ENCODE results near the gene TMEM88. TPM values are rescaled to one million over a fixed set of nuclear protein-coding genes. Genes with fewer than 3 reads are reported as not detected.
"Not testable (repeated sequence)": the region's sequence is repeated elsewhere in the genome, so short reads cannot be mapped to it uniquely, and the experiment has no call there.

Gene TMEM88
- polyA plus RNA-seq (2013, experiment 1 of 2): 2.9 TPM
- polyA plus RNA-seq (2013, experiment 2 of 2): 2.3 TPM

DNA sequence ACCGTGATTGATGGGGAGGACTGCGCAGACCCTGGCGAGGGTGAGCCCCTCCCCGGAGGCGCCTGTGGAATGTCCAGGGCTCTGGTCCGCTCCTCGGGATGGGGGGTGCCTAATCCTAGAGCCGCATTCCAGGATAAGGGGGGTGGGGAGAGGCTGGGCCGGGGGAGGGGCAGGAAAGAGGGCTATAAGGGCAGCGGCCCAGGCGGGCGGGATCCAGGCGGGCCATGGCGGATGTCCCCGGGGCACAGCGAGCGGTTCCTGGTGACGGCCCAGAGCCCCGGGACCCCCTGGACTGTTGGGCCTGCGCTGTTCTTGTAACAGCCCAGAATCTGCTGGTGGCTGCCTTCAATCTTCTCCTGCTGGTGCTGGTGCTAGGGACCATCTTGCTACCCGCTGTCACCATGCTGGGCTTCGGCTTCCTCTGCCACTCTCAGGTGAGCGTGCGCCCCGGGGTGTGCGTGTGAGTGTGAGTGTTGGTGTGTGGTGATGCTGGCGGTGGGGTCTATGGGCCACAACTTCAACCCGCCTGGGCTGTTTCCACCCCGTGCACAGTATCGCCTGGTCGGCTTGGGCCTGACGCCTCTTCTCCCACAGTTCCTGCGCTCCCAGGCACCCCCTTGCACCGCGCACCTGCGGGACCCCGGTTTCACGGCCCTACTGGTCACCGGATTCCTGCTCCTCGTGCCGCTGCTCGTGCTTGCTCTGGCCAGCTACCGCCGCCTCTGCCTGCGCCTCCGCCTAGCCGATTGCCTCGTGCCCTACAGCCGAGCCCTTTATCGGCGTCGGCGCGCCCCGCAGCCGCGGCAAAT lies at the start of gene TMEM88:
Gene TMEM88 (plus strand): TSS at position 216 of the 809 bp plus-strand sequence. CDS start 9 bp downstream, at position 225.
- Histone ChIP-seq H3K4ac (ENCODE audit: low read depth, low read length) (no peak within 1 kb of the TSS), H3K23ac (ENCODE audit: low read length) (peak within 1 kb of the TSS; percentile 96), H2BK120ac (ENCODE audit: low read depth, low read length) (no peak within 1 kb of the TSS), H3K4me2 (ENCODE audit: low read length) (peak within 1 kb of the TSS; percentile 74), H3K27me3 (ENCODE audit: insufficient read depth, low read length, poor library complexity) (peaks cover 9% of the 10 kb centered on the region), H2BK5ac (ENCODE audit: low read length) (no peak within 1 kb of the TSS), H3K9ac (ENCODE audit: low read length) (peak within 1 kb of the TSS; percentile 27), H3K79me2 (ENCODE audit: control insufficient read depth, insufficient read depth, low read length) (no peaks in the 10 kb centered on the region), H2BK15ac (replicated peaks; ENCODE audit: low read depth) (no peak within 1 kb of the TSS), H3K27ac (ENCODE audit: low read depth, low read length) (no peak within 1 kb of the TSS), H3K4me1 (ENCODE audit: control insufficient read depth, low read depth, low read length) (peaks cover 7% of the 10 kb centered on the region), H3K56ac (ENCODE audit: low read length) (peak within 1 kb of the TSS; percentile 86), H2AK5ac (ENCODE audit: low read length) (no peak within 1 kb of the TSS), H3K4me3 (ENCODE audit: low read length) (no peak within 1 kb of the TSS), H3K79me1 (ENCODE audit: low read length) (peaks cover 6% of the 10 kb centered on the region), H3K36me3 (ENCODE audit: control insufficient read depth, insufficient read depth, low read length) (no peaks in the 10 kb centered on the region), H4K8ac (ENCODE audit: low read depth, low read length) (no peak within 1 kb of the TSS), H3K18ac (ENCODE audit: low read length) (peak within 1 kb of the TSS; percentile 6), H4K5ac (ENCODE audit: low read length) (no peak within 1 kb of the TSS)
- peak; percentile 88 for DNase-seq
- WGBS (ENCODE audit: extremely low coverage, insufficient coverage, low lambda C conversion rate): no CpG with 5 or more reads among the region's 57 CpGs

GRCh38 chr17:7806587-7806986 lies 48.3 kb upstream of the TMEM88 start:
- Histone ChIP-seq H3K18ac (ENCODE audit: low read length) (no peak overlapping the region), H3K4me3 (ENCODE audit: low read length) (no peak overlapping the region), H4K5ac (ENCODE audit: low read length) (no peak overlapping the region), H2BK5ac (ENCODE audit: low read length) (no peak overlapping the region), H4K8ac (ENCODE audit: low read depth, low read length) (no peak overlapping the region), H3K56ac (ENCODE audit: low read length) (no peak overlapping the region), H2BK15ac (replicated peaks; ENCODE audit: low read depth) (no peak overlapping the region), H2BK120ac (ENCODE audit: low read depth, low read length) (no peak overlapping the region), H3K9ac (ENCODE audit: low read length) (no peak overlapping the region), H3K79me2 (ENCODE audit: control insufficient read depth, insufficient read depth, low read length) (no peaks in the 10 kb centered on the region), H3K79me1 (ENCODE audit: low read length) (no peaks in the 10 kb centered on the region), H3K27me3 (ENCODE audit: insufficient read depth, low read length, poor library complexity) (no peaks in the 10 kb centered on the region), H3K36me3 (ENCODE audit: control insufficient read depth, insufficient read depth, low read length) (no peaks in the 10 kb centered on the region), H3K4me1 (ENCODE audit: control insufficient read depth, low read depth, low read length) (no peaks in the 10 kb centered on the region), H3K27ac (ENCODE audit: low read depth, low read length) (no peak overlapping the region), H3K23ac (ENCODE audit: low read length) (no peak overlapping the region), H3K4ac (ENCODE audit: low read depth, low read length) (no peak overlapping the region), H3K4me2 (ENCODE audit: low read length) (no peak overlapping the region), H2AK5ac (ENCODE audit: low read length) (no peak overlapping the region)
- WGBS (ENCODE audit: extremely low coverage, insufficient coverage, low lambda C conversion rate): no CpG with 5 or more reads among the region's 6 CpGs
- DNase-seq: no peak

- Histone ChIP-seq H2BK15ac (replicated peaks; ENCODE audit: low read depth) (no peak overlapping the region), H4K5ac (ENCODE audit: low read length) (no peak overlapping the region), H4K8ac (ENCODE audit: low read depth, low read length) (no peak overlapping the region), H3K4me3 (ENCODE audit: low read length) (no peak overlapping the region), H2AK5ac (ENCODE audit: low read length) (no peak overlapping the region), H3K36me3 (ENCODE audit: control insufficient read depth, insufficient read depth, low read length) (no peaks in the 10 kb centered on the region), H3K79me1 (ENCODE audit: low read length) (no peaks in the 10 kb centered on the region), H3K4me1 (ENCODE audit: control insufficient read depth, low read depth, low read length) (no peaks in the 10 kb centered on the region), H3K79me2 (ENCODE audit: control insufficient read depth, insufficient read depth, low read length) (no peaks in the 10 kb centered on the region), H3K4me2 (ENCODE audit: low read length) (no peak overlapping the region), H3K23ac (ENCODE audit: low read length) (no peak overlapping the region), H3K56ac (ENCODE audit: low read length) (no peak overlapping the region), H3K18ac (ENCODE audit: low read length) (no peak overlapping the region), H2BK5ac (ENCODE audit: low read length) (no peak overlapping the region), H3K27me3 (ENCODE audit: insufficient read depth, low read length, poor library complexity) (no peaks in the 10 kb centered on the region), H3K27ac (ENCODE audit: low read depth, low read length) (no peak overlapping the region), H3K4ac (ENCODE audit: low read depth, low read length) (no peak overlapping the region), H2BK120ac (ENCODE audit: low read depth, low read length) (no peak overlapping the region), H3K9ac (ENCODE audit: low read length) (no peak overlapping the region)
- no CpG with 5 or more reads among the region's 21 CpGs for WGBS (ENCODE audit: extremely low coverage, insufficient coverage, low lambda C conversion rate)
- no peak for DNase-seq
Observed at GRCh38 chr17:7807206-7807605, 47.7 kb upstream of the TMEM88 start.

- Histone ChIP-seq H3K4me3 (ENCODE audit: low read length) (no peak overlapping the region), H3K23ac (ENCODE audit: low read length) (no peak overlapping the region), H2BK120ac (ENCODE audit: low read depth, low read length) (no peak overlapping the region), H3K18ac (ENCODE audit: low read length) (no peak overlapping the region), H3K27ac (ENCODE audit: low read depth, low read length) (no peak overlapping the region), H4K8ac (ENCODE audit: low read depth, low read length) (no peak overlapping the region), H3K4ac (ENCODE audit: low read depth, low read length) (no peak overlapping the region), H3K27me3 (ENCODE audit: insufficient read depth, low read length, poor library complexity) (no peaks in the 10 kb centered on the region), H4K5ac (ENCODE audit: low read length) (no peak overlapping the region), H2BK5ac (ENCODE audit: low read length) (no peak overlapping the region), H2BK15ac (replicated peaks; ENCODE audit: low read depth) (no peak overlapping the region), H3K9ac (ENCODE audit: low read length) (no peak overlapping the region), H3K79me1 (ENCODE audit: low read length) (no peaks in the 10 kb centered on the region), H3K56ac (ENCODE audit: low read length) (no peak overlapping the region), H3K36me3 (ENCODE audit: control insufficient read depth, insufficient read depth, low read length) (no peaks in the 10 kb centered on the region), H3K4me2 (ENCODE audit: low read length) (no peak overlapping the region), H2AK5ac (ENCODE audit: low read length) (no peak overlapping the region), H3K79me2 (ENCODE audit: control insufficient read depth, insufficient read depth, low read length) (no peaks in the 10 kb centered on the region), H3K4me1 (ENCODE audit: control insufficient read depth, low read depth, low read length) (no peaks in the 10 kb centered on the region)
- no CpG with 5 or more reads among the region's 11 CpGs for WGBS (ENCODE audit: extremely low coverage, insufficient coverage, low lambda C conversion rate)
- DNase-seq: no peak
Observed at GRCh38 chr17:7809086-7809790, 45.6 kb upstream of the TMEM88 start.

DNA sequence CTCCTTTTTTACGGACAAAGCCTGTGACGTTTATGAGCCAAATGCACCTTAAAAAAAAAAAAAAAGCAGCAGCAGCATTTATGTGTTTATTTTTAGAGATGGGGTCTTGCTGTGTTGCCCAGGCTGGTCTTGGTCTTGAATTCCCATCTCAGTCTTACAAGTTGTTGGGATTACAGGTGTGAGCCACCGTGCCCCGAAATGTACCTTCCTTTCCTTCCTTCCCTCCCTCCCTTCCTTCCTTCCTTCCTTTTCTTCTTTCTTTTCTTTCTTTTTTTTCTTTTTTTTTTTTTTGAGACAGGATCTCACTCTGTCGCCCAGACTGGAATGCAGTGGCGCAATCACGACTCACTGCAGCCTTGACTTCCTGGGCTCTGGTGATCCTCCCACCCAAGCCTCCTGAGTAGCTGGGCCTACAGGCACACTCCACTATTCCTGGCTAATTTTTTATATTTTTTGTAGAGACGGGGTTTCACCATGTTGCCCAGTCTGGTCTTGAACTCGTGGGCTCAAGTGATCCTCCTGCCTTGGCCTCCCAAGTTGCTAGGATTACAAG lies 45.0 kb upstream of the TMEM88 start:
- H3K79me1 ChIP-seq (ENCODE audit: low read length); H3K4me3 ChIP-seq (ENCODE audit: low read length); H2AK5ac ChIP-seq (ENCODE audit: low read length); H3K56ac ChIP-seq (ENCODE audit: low read length); H2BK120ac ChIP-seq (ENCODE audit: low read depth, low read length); H3K23ac ChIP-seq (ENCODE audit: low read length); H3K4ac ChIP-seq (ENCODE audit: low read depth, low read length); H3K9ac ChIP-seq (ENCODE audit: low read length); H3K18ac ChIP-seq (ENCODE audit: low read length); H3K27ac ChIP-seq (ENCODE audit: low read depth, low read length); H2BK5ac ChIP-seq (ENCODE audit: low read length); H3K27me3 ChIP-seq (ENCODE audit: insufficient read depth, low read length, poor library complexity); H3K4me1 ChIP-seq (ENCODE audit: control insufficient read depth, low read depth, low read length); DNase-seq; H3K4me2 ChIP-seq (ENCODE audit: low read length); H4K8ac ChIP-seq (ENCODE audit: low read depth, low read length); H4K5ac ChIP-seq (ENCODE audit: low read length); H3K79me2 ChIP-seq (ENCODE audit: control insufficient read depth, insufficient read depth, low read length); H3K36me3 ChIP-seq (ENCODE audit: control insufficient read depth, insufficient read depth, low read length); H2BK15ac ChIP-seq (replicated peaks; ENCODE audit: low read depth): not testable (repeated sequence)
- WGBS (ENCODE audit: extremely low coverage, insufficient coverage, low lambda C conversion rate): no CpG with 5 or more reads among the region's 9 CpGs

All from mesendoderm (in vitro differentiated cells).